GM21576 (cell line): Measurements from ENCODE around the gene ARRB1.
"Not testable (repeated sequence)": the region's sequence is repeated elsewhere in the genome, so short reads cannot be mapped to it uniquely, and the experiment has no call there.

Source experiments
- ATAC-seq: cut with Tn5 transposase; IDR thresholded peaks from one replicate; pipeline ENCODE4 v1.9.1; 2021; ENCODE audit warnings: mild to moderate bottlenecking, moderate library complexity; ENCODE audit not compliant: unreplicated experiment

ARRB1 gene

DNA sequence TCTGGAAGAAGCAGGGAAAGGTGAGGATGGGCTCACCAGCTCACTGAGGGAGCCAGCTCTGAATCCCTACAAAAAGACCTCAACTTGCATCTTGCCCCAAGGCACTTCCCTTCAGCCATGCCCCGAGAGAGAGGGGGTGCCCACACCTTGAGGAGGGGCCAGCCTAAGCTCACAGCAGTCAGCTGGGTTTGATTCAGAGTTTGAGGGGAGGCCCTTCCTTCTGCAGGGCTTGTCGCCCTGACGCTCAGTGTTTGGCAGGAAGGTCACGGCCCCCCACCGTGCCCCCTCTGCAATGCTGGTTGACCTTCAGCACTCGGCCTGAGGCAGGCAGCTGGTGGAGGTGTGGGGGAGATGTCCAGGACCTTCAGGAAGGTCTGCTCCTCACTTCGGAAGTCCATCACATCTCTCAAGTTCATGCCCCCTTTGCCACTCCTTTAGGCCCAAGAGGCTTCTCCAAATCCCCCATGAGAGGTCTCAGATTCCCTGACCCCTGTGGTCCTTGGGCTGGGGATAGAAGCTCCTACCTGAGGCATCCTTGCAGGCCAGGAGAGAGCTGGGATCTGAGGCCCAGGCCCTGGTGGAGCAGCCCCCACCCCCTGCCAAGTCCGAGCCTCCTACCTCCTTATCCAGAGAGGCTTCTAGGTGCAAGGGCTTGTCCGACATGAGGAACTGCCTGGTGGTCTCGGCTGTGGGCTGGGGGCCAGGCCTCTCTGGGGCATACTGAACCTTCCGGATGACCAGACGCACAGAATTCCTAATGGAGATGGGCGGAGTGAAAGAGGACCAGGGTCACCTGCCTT is 73.3 kb downstream of the ARRB1 start:
- ATAC-seq = no peak

DNA sequence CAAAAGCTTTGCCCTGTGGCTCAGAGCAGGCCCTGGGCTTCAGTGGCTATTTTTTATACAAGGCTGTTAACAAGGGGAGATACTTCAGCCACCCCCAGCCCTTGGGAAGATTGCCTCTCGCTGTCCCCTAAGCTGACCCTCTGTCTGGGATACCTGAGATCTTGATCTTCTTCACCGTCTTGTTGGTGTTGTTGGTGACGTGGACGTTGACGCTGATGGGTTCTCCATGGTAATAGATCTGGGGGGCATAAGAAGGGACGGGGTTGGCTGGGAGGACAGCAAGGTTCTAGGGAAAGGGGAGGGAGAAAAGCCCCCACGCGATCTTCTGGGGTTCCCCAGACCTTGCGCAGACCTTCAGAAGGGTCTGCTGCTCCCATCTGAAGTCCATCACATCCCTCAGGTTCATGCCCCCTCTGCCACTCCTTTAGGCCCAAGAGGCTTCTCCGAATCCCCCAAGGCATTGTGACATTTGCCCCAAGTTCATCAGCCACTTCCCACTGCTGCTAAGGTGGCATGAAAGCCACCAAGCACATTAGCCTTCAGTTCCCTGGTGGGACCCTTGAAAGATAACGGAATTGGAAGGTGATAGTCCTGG is 74.2 kb downstream of the ARRB1 start:
- ATAC-seq = no peak

DNA sequence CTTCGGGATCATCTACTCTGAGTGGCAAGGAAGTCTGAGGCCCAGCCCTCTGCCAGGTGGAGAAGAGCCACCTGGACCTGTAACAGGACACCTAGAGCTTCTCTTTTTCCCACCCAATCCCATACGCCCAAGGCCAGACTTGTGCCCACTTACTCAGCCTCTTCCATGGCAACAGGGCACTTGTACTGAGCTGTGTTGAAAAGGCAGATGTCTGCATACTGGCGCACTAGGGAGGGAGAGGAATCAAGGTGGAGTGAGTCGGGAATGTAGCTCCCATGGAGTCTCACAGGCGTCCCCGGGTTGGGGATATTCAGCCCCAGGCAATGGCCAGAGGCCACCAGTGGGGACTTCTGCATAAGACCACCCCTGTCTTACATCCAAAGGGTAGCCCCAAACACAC is 74.8 kb downstream of the ARRB1 start:
- no peak for ATAC-seq

DNA sequence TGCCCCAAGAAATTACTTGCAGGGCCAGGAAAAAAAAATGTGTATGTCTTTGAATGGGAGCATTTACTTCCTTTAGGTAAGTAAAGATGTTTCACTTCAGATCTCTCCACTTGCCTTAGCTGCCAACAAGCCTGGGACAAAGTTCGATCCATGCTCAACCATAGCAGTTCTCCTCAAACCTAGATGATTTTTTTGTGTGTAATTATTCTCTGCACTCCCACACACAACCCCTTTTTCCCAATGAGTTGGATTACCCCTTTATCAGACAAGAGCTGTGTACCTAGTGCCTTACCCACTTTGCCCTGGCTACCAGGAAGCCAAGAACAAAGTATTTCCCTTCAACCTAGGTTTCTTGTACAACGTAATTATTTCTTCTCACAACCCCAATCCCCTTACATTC is 75.3 kb downstream of the ARRB1 start:
- no peak for ATAC-seq

DNA sequence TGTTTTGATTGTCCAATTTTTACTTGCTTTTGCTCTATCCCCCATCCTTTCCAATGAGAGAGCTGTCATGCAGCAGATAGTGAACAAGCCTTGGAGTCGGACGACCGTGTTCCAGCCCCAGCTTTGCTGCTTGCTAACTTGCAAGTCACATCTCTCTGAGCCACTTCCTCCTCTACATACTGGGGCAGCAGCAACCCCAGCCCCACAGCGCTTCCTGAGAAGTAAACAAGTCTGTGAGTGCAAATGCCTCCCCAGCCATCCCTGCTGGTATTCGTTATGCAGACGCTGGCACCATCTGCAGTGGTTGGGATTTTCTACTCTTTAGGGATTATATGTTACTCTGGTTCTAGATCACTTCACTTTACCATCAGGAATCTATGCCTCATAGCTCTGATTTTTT is 75.9 kb downstream of the ARRB1 start:
- ATAC-seq = no peak

DNA sequence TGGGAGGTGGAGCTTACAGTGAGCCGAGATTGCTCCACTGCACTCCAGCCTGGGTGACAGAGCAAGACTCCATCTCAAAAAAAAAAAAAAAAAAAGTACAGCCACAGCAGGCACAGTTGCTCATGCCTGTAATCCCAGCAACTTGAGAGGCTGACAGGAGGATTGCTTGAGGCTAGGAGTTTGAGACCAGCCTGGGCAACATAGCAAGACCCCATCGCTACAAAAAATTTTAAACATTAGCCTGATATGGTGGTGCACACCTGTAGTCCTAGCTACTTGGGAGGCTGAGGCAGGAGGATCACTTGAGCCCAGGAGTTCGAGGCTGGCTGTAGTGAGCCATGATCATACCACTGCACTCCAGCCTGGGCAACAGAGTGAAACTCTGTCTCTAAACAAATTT is 76.7 kb downstream of the ARRB1 start:
- ATAC-seq = not testable (repeated sequence)

DNA sequence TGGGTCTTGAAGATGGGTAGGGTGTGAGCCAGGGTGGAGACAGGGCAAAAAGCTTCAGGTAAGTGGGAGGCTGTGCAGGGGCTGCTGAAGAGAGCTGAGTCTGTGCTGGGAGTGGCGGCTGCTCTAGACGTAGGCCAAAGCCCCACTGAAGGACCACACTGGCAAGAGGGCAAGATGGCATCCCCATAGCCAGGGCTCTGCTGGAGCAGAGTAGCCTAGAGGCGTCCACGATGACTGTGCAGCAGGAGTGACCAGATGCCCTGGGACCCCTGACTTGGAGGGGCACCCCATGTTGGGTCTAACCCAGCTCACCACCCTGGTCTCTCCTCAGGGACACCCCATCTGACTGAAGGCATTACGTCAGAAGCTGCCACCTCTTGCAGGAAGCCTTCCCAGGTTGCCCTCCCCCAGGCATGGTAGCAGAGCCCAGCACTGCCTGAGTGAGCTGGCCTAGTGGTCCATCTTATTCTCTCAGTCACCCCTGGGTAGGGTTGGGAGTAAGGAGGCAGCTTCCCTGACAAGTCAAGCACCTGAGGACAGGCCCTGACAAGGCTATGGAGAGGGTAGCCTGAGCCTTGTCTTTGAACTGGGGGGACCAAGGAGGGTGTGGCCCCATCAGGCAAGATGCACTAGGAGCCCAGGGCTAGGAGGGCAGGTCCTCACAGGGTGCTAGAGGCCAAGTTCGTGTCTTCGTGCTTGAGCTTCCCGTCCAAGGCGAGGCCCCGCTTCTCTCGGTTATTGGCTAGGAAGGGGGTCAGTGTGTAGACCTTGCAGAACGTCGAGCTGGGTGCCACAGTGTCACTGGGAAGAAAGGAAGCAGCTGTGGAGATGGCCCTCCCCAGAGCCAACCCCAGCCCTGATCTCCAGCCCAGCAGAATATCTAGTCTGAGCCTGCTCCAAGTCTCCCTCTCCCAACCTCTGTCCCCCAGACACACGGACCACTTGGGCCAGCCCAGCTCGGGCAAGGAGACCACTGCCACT is 77.8 kb downstream of the ARRB1 start:
- no peak for ATAC-seq

DNA sequence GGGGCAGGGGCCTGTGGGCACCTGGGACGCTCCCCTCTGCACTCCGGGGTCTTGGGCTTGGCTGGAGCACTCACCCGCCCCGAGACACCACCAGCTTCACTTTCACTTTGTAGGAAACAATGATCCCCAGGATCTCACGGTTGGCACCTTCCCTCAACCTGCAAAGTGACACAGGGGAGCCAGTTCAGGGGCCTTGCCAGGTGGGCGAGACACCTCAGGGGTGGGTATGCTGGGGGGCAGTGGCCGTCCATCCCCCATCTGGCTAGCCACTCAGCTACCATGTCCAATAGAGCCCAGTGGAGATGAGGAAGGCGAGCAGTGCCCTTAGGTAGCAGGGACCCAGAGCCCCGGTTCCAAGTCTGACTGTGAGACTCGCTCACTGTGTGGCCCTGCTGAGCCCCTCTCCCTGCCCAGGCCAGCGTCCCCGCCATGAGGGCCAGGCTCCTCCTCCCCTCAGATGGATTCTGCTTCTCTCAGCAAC is 78.6 kb downstream of the ARRB1 start:
- ATAC-seq = no peak

DNA sequence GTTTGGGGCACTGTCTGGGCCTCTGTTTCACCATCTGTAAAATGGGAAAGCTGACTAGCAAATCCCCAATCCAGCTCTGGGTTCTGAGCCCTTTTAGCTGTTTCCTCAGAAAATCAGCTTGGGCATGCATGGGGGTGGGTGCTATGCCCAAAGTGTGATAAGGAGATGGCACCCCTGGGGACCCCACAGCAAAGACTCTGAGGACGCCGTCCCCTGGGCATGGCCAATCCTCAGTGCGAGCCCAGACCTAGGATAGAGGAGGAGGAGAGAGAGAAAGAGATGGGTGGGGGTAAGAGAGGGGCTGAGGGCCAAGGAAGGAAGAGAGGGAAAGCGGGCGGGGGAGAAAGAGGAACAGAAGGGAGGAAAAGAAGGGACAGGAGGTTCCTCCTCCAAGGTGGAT is 79.1 kb downstream of the ARRB1 start:
- no peak for ATAC-seq

DNA sequence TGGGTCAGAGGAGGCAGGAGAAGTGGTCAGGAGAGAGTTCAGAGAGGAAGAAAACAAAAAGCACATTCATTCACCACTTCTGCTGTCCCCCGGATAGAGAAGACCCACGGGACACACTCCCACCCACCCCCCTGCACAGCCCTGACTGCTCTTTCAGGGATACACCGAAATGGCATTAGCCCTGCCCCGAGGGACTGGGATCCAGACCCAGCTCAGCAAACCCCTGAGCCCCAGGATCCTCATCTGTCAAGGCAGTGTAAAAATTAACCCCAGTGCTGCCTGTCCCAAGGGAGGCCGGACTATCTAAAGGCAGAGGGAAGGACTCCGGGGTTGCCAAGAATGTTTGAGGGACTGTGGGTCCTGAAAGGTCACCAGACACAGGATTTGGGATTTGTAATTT is 79.7 kb downstream of the ARRB1 start:
- ATAC-seq = no peak

DNA sequence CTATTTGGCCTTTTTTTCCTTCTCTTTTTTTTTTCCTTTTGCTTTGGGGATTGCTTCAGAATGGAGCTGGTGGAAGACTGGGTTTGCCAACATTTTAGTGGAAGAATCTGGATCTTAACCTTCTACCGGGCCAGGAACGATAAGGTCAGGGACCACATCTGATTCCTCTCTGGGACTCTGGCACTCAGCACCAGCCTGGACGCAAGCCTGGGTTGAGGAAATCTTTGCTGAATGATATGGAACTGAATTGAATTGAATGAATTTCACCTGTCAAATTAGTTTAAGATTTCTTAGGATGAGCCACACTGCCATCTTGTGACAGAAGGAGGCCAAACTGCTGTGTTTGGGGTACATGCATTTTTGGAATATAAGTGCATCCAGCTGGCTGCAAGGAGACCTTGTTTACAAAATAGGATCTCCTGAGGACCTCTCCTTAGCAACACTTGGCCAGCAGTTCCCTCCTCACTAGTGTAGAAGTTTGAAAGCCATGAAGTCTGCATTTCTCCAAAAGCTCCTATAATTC is 80.5 kb downstream of the ARRB1 start:
- no peak for ATAC-seq

DNA sequence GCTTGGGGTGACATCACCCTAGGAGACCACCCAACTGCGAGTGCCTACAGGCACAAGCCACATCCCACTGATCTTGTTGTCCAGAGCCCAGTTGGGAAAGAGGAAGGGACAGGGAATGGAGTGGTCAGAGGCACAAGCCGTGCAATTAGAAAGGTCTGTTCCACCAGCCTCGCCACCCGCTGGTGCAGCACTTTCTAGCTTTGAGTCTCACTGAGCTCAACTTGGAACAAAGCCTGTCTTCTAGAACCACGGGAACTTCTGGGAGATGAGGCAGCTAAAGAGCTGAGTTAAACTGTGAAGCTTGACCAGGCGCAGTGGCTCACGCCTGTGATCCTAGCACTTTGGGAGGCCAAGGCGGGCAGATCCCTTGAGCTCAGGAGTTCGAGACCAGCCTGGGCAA is 81.6 kb downstream of the ARRB1 start:
- no peak for ATAC-seq

DNA sequence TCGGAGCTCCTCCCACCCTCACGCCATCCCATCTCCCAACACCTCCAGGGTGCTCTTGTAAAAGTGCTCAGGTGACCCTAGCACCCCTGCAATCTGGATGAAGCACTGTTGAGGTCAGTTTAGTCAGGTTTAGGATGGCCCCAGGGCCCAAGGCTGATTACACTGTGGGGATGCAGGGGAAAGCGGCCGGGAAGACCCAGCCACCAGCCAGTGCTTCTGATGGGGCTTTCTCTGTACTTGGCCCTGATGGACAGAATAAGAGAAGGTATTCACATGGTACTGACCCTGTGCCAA is 82.1 kb downstream of the ARRB1 start:
- ATAC-seq = no peak

DNA sequence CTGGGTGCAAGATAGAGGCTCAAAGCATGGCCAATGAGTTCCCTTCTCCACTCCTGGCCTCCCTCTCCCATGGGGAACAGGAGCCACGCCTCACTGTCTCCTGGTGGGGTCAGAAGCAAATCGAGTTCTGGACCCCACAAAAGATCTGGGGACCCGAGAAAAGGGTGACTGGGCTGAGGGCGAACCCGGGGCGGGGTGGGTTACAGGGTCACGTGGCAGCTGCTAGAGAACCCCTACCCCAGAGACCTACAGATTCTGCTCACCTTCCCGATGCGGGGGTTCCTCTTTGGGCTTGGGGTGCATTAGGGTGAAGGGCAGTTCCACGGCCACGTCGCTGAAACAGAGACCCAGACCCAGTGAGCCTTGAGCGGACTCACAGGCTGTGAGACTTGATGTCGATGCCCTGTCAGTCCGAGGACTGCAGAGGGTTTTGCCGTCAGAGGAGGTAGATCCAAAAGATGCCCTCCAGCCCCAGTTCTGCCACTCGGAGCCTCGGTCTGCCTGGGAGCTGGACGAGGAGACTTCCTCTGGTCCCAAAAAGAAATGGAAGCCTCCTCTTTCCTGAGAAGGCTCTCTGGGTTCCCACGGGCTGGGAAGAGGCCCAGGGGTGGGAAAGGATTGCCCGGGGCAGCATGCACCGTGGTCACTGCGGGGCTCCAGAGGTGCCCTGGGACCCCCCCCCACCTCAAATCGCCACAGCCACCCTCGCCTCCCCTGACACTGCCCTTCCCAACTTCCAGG is 82.7 kb downstream of the ARRB1 start:
- no peak for ATAC-seq

DNA sequence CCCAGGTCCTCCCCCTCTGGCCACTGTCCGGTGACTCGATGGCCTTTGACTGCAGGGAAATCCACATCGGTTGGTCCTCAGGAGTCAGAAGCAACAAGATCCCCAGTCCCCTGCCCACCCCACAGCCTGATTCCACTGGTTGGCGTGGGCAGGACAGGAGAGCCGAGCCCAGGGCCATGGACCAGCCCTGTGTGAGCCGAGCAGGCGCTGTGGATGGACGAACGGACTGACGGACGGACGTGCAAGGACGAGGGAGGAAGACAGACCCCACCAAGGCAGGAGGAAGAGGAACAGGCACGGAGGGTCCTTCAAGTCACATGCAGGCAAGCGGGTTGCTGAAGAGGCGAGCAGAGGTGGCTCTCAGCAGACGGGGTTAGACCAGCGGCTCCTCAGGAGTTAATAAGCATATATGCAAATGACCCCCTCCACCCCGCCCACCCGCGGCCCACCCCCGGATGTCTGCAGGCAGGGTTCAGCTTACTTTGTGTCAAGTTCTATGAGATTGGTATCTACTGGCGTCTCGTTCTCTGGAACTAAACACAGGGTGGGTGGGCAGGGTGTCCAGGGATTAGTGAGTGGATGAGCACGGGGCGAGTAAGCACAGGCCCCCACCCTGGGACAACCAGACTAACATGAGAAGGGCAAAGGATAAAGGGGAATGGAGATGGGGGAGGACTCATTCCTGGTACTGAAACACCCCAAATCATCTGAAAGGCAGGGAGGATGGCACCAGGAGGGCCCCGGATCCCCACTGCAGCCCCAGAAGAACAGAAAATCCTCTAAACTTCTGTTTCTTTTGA is 84.1 kb downstream of the ARRB1 start:
- ATAC-seq = no peak

DNA sequence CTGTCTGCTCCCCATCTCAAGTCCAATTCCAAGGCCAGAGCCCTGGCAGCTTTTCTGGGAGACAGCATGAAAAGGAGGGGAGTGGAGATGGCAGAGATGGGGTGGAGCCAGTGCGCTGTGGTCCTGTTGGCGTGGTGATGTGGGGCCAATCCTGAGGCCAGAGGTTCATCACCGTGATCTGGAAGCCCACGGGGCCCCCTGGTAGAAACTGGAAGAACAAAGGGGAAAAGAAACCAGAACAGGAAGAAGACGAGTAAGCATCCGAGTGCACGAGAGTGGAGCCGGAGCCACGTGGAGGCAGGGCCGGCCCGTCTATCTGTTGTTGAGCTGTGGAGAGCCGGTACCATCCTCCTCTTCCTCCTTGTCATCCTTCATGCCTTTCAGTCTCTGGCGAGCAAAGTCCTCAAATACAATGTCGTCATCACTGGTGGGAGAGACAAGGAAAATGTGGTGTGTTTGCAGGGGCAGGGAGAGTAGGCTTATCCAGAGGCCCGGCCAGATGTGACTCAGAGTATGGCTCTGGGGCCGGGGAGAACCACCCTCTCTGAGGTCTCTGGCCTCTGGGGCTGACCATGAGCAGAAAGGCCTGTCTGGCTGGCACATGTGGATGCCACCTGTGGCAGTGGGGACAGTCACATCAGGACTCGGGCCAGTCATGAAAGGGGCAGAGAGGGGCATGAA is 85.5 kb downstream of the ARRB1 start:
- ATAC-seq = no peak

DNA sequence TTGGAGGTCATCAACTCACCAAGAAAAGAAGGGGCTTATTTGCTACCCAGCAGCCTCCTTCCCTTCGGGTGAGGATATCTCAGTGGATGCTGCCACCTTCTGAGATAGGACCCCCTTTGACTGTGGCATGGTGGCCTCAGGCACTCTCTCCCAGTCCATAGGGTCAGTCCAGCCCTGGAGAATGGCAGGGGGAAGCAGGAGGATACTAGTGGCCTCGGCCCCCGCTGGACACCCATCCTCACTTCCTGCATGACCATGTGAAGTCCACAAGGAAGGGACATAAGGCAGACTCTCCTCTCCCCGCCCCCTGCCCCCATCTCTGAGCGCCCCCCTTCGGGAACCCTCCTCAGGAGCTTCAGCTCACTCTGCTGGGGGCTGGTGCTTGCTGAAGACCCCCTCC is 86.5 kb downstream of the ARRB1 start:
- ATAC-seq = no peak

DNA sequence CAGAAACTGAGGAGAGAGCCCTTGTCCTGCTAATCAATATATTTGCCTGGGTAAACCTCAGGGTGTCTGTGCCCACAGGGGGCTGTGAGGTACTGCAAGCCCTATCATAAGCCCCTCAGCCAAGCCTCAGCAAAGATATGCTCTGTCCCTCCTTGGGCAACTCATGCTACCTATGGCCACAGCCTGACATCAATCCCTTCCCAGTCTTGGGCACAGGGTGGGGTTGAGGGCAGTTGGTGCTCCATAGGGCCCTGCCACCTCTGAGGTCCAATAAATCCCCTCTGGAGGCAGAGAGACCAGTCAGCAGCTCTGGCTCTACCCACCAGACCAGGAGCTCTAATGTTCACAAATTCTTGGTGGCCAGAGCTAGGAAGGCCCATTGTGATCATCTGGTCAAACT is 87.1 kb downstream of the ARRB1 start:
- no peak for ATAC-seq

DNA sequence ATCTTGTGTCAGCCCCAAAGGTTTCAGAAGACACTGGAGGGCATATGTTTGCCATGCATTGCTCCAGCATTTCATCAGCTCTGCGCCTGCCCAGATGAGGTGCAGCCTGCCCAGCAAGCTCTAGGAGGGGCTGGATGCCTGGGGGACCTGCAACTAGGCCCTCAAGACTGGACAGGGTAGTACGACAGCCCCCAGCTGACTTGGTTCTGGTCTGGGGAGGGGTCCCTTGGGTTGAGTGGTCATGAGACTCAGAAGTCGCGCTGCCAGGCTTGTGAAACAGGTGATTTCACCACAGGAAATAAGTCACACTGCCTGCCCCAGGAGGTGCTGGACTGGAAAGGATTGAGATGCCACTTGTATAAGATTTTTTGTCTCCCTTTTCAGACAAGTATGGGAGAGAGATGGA is 87.5 kb downstream of the ARRB1 start:
- no peak for ATAC-seq
